HUES48 (cell line): Measurements from ENCODE around the gene FYB1.
"Not testable (repeated sequence)": the region's sequence is repeated elsewhere in the genome, so short reads cannot be mapped to it uniquely, and the experiment has no call there.

Experiments used
- H3K27ac ChIP-seq: one replicate; pipeline ENCODE4 v1.7.0; 2013; ENCODE audit warnings: low read depth, low read length, inconsistent platforms
- H3K27me3 ChIP-seq: 2 replicates; pipeline ENCODE4 v1.6.1; 2013; ENCODE audit warnings: mild to moderate bottlenecking, low read length; ENCODE audit not compliant: control insufficient read depth, insufficient read depth
- H3K36me3 ChIP-seq: 2 replicates; pipeline ENCODE4 v1.6.1; 2013; ENCODE audit warnings: low read length; ENCODE audit not compliant: control insufficient read depth, insufficient read depth
- H3K4me1 ChIP-seq: 2 replicates; pipeline ENCODE4 v1.6.1; 2013; ENCODE audit warnings: mild to moderate bottlenecking, low read length; ENCODE audit not compliant: control insufficient read depth, insufficient read depth
- H3K4me3 ChIP-seq: 2 replicates; pipeline ENCODE4 v1.5.1; 2013; ENCODE audit warnings: mild to moderate bottlenecking, low read depth, low read length
- H3K9ac ChIP-seq: 2 replicates; pipeline ENCODE4 v1.6.1; 2013; ENCODE audit warnings: mild to moderate bottlenecking, low read depth, low read length, moderate library complexity
- H3K9me3 ChIP-seq: 2 replicates; pipeline ENCODE4 v1.6.1; 2013; ENCODE audit warnings: low read length; ENCODE audit not compliant: control insufficient read depth, insufficient read depth

Gene FYB1

GRCh38 chr5:39179561-39179960 is 39.8 kb downstream of the FYB1 start:
- H3K9me3 ChIP-seq, H3K4me1 ChIP-seq, H3K27ac ChIP-seq, H3K36me3 ChIP-seq, H3K4me3 ChIP-seq, H3K9ac ChIP-seq, H3K27me3 ChIP-seq: not testable (repeated sequence)

GRCh38 chr5:39178861-39179260 is 40.5 kb downstream of the FYB1 start:
- Histone ChIP-seq H3K4me3 (no peak overlapping the region), H3K4me1 (0 out of 2 replicates have a peak, but pooled peaks cover 10% of the 10 kb centered on the region), H3K36me3 (no peaks in the 10 kb centered on the region), H3K9me3 (no peaks in the 10 kb centered on the region), H3K27me3 (no peaks in the 10 kb centered on the region), H3K9ac (no peak overlapping the region), H3K27ac (no peak overlapping the region)

- H3K36me3 ChIP-seq = no peaks in the 10 kb centered on the region
- H3K9ac ChIP-seq = no peak overlapping the region
- H3K9me3 ChIP-seq = no peaks in the 10 kb centered on the region
- no peaks in the 10 kb centered on the region for H3K27me3 ChIP-seq
- H3K4me1 ChIP-seq = 0 out of 2 replicates have a peak, but pooled peaks cover 10% of the 10 kb centered on the region
- H3K27ac ChIP-seq = no peak overlapping the region
- H3K4me3 ChIP-seq = no peak overlapping the region
Measured at GRCh38 chr5:39178171-39178570, 41.2 kb downstream of the FYB1 start.

GRCh38 chr5:39177631-39177964 is 41.8 kb downstream of the FYB1 start:
- H3K27me3 ChIP-seq = no peaks in the 10 kb centered on the region
- no peaks in the 10 kb centered on the region for H3K9me3 ChIP-seq
- no peak overlapping the region for H3K9ac ChIP-seq
- H3K4me1 ChIP-seq = 0 out of 2 replicates have a peak, but pooled peaks cover 10% of the 10 kb centered on the region
- H3K36me3 ChIP-seq = no peaks in the 10 kb centered on the region
- H3K27ac ChIP-seq = no peak overlapping the region
- no peak overlapping the region for H3K4me3 ChIP-seq

GRCh38 chr5:39176759-39177630 is 42.4 kb downstream of the FYB1 start:
- Histone ChIP-seq H3K4me3 (no peak overlapping the region), H3K27ac (no peak overlapping the region), H3K36me3 (no peaks in the 10 kb centered on the region), H3K4me1 (0 out of 2 replicates have a peak, but pooled peaks cover 10% of the 10 kb centered on the region), H3K9me3 (no peaks in the 10 kb centered on the region), H3K9ac (no peak overlapping the region), H3K27me3 (no peaks in the 10 kb centered on the region)

- Histone ChIP-seq H3K9me3 (no peaks in the 10 kb centered on the region), H3K4me3 (no peak overlapping the region), H3K27me3 (no peaks in the 10 kb centered on the region), H3K27ac (no peak overlapping the region), H3K4me1 (0 out of 2 replicates have a peak, but pooled peaks cover 10% of the 10 kb centered on the region), H3K36me3 (no peaks in the 10 kb centered on the region), H3K9ac (no peak overlapping the region)
Measured at GRCh38 chr5:39175273-39175955, 43.9 kb downstream of the FYB1 start.

GRCh38 chr5:39173069-39173468 is 46.3 kb downstream of the FYB1 start:
- Histone ChIP-seq H3K4me1 (peaks cover 10% of the 10 kb centered on the region; the same call in 1 of the 2 replicates), H3K9ac (no peak overlapping the region), H3K27ac (no peak overlapping the region), H3K9me3 (no peaks in the 10 kb centered on the region), H3K4me3 (no peak overlapping the region), H3K27me3 (no peaks in the 10 kb centered on the region), H3K36me3 (no peaks in the 10 kb centered on the region)

GRCh38 chr5:39172593-39172992 is 46.8 kb downstream of the FYB1 start:
- H3K27me3 ChIP-seq = no peaks in the 10 kb centered on the region
- no peaks in the 10 kb centered on the region for H3K9me3 ChIP-seq
- no peak overlapping the region for H3K9ac ChIP-seq
- H3K4me1 ChIP-seq = peaks cover 13% of the 10 kb centered on the region; the same call in 1 of the 2 replicates
- no peaks in the 10 kb centered on the region for H3K36me3 ChIP-seq
- H3K4me3 ChIP-seq = no peak overlapping the region
- no peak overlapping the region for H3K27ac ChIP-seq

GRCh38 chr5:39171647-39172046 is 47.7 kb downstream of the FYB1 start:
- no peak overlapping the region for H3K9ac ChIP-seq
- H3K4me1 ChIP-seq = peaks cover 13% of the 10 kb centered on the region; the same call in 1 of the 2 replicates
- no peaks in the 10 kb centered on the region for H3K27me3 ChIP-seq
- H3K4me3 ChIP-seq = no peak overlapping the region
- H3K9me3 ChIP-seq = no peaks in the 10 kb centered on the region
- H3K36me3 ChIP-seq = no peaks in the 10 kb centered on the region
- no peak overlapping the region for H3K27ac ChIP-seq

- H3K4me1 ChIP-seq = peaks cover 3% of the 10 kb centered on the region; the same call in 1 of the 2 replicates
Measured at GRCh38 chr5:39169081-39169480, 50.3 kb downstream of the FYB1 start.

GRCh38 chr5:39167972-39168342 is 51.4 kb downstream of the FYB1 start:
- Histone ChIP-seq H3K27ac (no peak overlapping the region), H3K9me3 (no peaks in the 10 kb centered on the region), H3K4me1 (peaks cover 3% of the 10 kb centered on the region; the same call in 1 of the 2 replicates)

More at GRCh38 chr5:39169081-39169480, 50.3 kb downstream of the FYB1 start:
- Histone ChIP-seq H3K27me3 (no peaks in the 10 kb centered on the region), H3K9me3 (no peaks in the 10 kb centered on the region), H3K9ac (no peak overlapping the region), H3K4me3 (no peak overlapping the region), H3K27ac (no peak overlapping the region), H3K36me3 (no peaks in the 10 kb centered on the region)

More at GRCh38 chr5:39167972-39168342, 51.4 kb downstream of the FYB1 start:
- Histone ChIP-seq H3K9ac (no peak overlapping the region), H3K27me3 (no peaks in the 10 kb centered on the region), H3K36me3 (no peaks in the 10 kb centered on the region), H3K4me3 (no peak overlapping the region)
